GM18909 (cell line): Measurements from ENCODE around the gene FNDC3A.
"Not testable (repeated sequence)": the region's sequence is repeated elsewhere in the genome, so short reads cannot be mapped to it uniquely, and the experiment has no call there.

Experiments used
- ATAC-seq: cut with Tn5 transposase; IDR thresholded peaks from one replicate; pipeline ENCODE4 v1.9.1; 2021; ENCODE audit warnings: mild to moderate bottlenecking; ENCODE audit not compliant: unreplicated experiment, poor library complexity

Gene FNDC3A

GRCh38 chr13:49030213-49030612 is 54.5 kb downstream of the FNDC3A start:
- ATAC-seq: no peak

- no peak for ATAC-seq
Measured at GRCh38 chr13:49040872-49041271, 65.2 kb downstream of the FNDC3A start.

- ATAC-seq: no peak
Measured at GRCh38 chr13:49042476-49042875, 66.8 kb downstream of the FNDC3A start.

GRCh38 chr13:49044008-49044407 is 68.3 kb downstream of the FNDC3A start:
- ATAC-seq: no peak

- ATAC-seq: no peak
Measured at GRCh38 chr13:49044836-49045235, 69.1 kb downstream of the FNDC3A start.

GRCh38 chr13:49046002-49046401 is 70.3 kb downstream of the FNDC3A start:
- ATAC-seq: no peak

GRCh38 chr13:49046519-49046918 is 70.8 kb downstream of the FNDC3A start:
- ATAC-seq: no peak

GRCh38 chr13:49052813-49053212 is 77.1 kb downstream of the FNDC3A start:
- ATAC-seq: no peak

GRCh38 chr13:49053215-49053614 is 77.5 kb downstream of the FNDC3A start:
- no peak for ATAC-seq

GRCh38 chr13:49053906-49054305 is 78.2 kb downstream of the FNDC3A start:
- no peak for ATAC-seq

GRCh38 chr13:49055021-49055420 is 79.3 kb downstream of the FNDC3A start:
- no peak for ATAC-seq

- no peak for ATAC-seq
Measured at GRCh38 chr13:49057176-49057575, 81.5 kb downstream of the FNDC3A start.

- ATAC-seq: no peak
Measured at GRCh38 chr13:49058761-49059160, 83.0 kb downstream of the FNDC3A start.

- no peak for ATAC-seq
Measured at GRCh38 chr13:49060678-49061387, 85.1 kb downstream of the FNDC3A start.

GRCh38 chr13:49061388-49061752 is 85.7 kb downstream of the FNDC3A start:
- not testable (repeated sequence) for ATAC-seq

- ATAC-seq: no peak
Measured at GRCh38 chr13:49062297-49062896, 86.7 kb downstream of the FNDC3A start.

GRCh38 chr13:49063011-49063410 is 87.3 kb downstream of the FNDC3A start:
- no peak for ATAC-seq

- no peak for ATAC-seq
Measured at GRCh38 chr13:49063497-49063896, 87.8 kb downstream of the FNDC3A start.

GRCh38 chr13:49064476-49064875 is 88.8 kb downstream of the FNDC3A start:
- no peak for ATAC-seq

GRCh38 chr13:49066856-49067255 is 91.1 kb downstream of the FNDC3A start:
- ATAC-seq: no peak

- ATAC-seq: not testable (repeated sequence)
Measured at GRCh38 chr13:49068498-49068897, 92.8 kb downstream of the FNDC3A start.

- ATAC-seq: not testable (repeated sequence)
Measured at GRCh38 chr13:49070021-49070420, 94.3 kb downstream of the FNDC3A start.
